Measurements from ENCODE around the gene NBDY. TPM values are rescaled to one million over a fixed set of nuclear protein-coding genes. Genes with fewer than 3 reads are reported as not detected.
A peak's percentile ranks its signal among the peaks of the same experiment; 100 is the strongest.

NBDY gene
- total and polyA plus RNA-seq, 11 donors, result 10.4 to 33.5 (median 26.2) TPM

GRCh38 chrX:56790778-56791177 lies 61.7 kb downstream of the NBDY start:
- Histone ChIP-seq H3K4me1 (peaks cover 0 to 21% (median 0%) of the 10 kb centered on the region in 12 donors), H3K9me3 (no peaks in the 10 kb centered on the region), H3K27ac (peak overlapping the region in 1 of 12 donors; percentile 23), H3K27me3 (no peaks in the 10 kb centered on the region), H3K36me3 (peaks cover 0 to 3% (median 0%) of the 10 kb centered on the region in 9 donors), H3K4me3 (no peak overlapping the region)
- no peak for ATAC-seq
- WGBS, 4 donors, result 84 to 98% (median 95%) methylated on average over 7 of the region's 7 CpGs
- no peak for TF ChIP-seq CTCF (IDR thresholded peaks at IDR 0.05)
- intact Hi-C loops (cut with DNase I), result loop anchor here in 1 of 10 donors (10.0 kb wide), 1 partner anchor 664 kb away; no protein-coding TSS in a partner anchor
- DNase-seq, result no peak

GRCh38 chrX:56791456-56791855 lies 62.4 kb downstream of the NBDY start:
- DNase-seq (no peak), ATAC-seq (no peak)
- H3K27me3 ChIP-seq, result no peaks in the 10 kb centered on the region
- 66 to 86% (median 75%) methylated on average over 3 of the region's 3 CpGs for WGBS, 4 donors
- H3K27ac ChIP-seq, result peak overlapping the region in 1 of 12 donors; percentile 23
- TF ChIP-seq CTCF (IDR thresholded peaks at IDR 0.05), result no peak
- TF ChIP-seq POLR2A (IDR thresholded peaks at IDR 0.05), result no peak
- no peak overlapping the region for H3K4me3 ChIP-seq
- no peaks in the 10 kb centered on the region for H3K9me3 ChIP-seq
- peaks cover 0 to 3% (median 0%) of the 10 kb centered on the region in 9 donors for H3K36me3 ChIP-seq
- intact Hi-C loops (cut with DNase I), result loop anchor here in 1 of 10 donors (10.0 kb wide), 1 partner anchor 663 kb away; no protein-coding TSS in a partner anchor
- peaks cover 0 to 21% (median 0%) of the 10 kb centered on the region in 12 donors for H3K4me1 ChIP-seq

- H3K36me3 ChIP-seq, result peaks cover 0 to under 1% (median 0%) of the 10 kb centered on the region in 9 donors
- TF ChIP-seq POLR2A (IDR thresholded peaks at IDR 0.05), result no peak
- TF ChIP-seq CTCF (IDR thresholded peaks at IDR 0.05), result no peak
- intact Hi-C loops (cut with DNase I), result loop anchor here in 1 of 10 donors (10.0 kb wide), 1 partner anchor 662 kb away; no protein-coding TSS in a partner anchor
- peak overlapping the region in 1 of 12 donors; percentile 13 for H3K27ac ChIP-seq
- H3K9me3 ChIP-seq, result no peaks in the 10 kb centered on the region
- ATAC-seq, result no peak
- H3K4me1 ChIP-seq, result peaks cover 0 to 21% (median 0%) of the 10 kb centered on the region in 12 donors
- WGBS, 4 donors, result 81 to 95% (median 83%) methylated on average over 7 to 8 of the region's 8 CpGs
- H3K27me3 ChIP-seq, result no peaks in the 10 kb centered on the region
- DNase-seq, result no peak
- H3K4me3 ChIP-seq, result no peak overlapping the region
Measured at GRCh38 chrX:56792270-56793111, 63.4 kb downstream of the NBDY start.

GRCh38 chrX:56793112-56793430 lies 64.0 kb downstream of the NBDY start:
- ATAC-seq, result no peak
- H3K27ac ChIP-seq, result no peak overlapping the region
- H3K4me3 ChIP-seq, result no peak overlapping the region
- H3K9me3 ChIP-seq, result no peaks in the 10 kb centered on the region
- 83 to 100% (median 95%) methylated on average over 1 of the region's 1 CpG for WGBS, 4 donors
- H3K4me1 ChIP-seq, result peaks cover 0 to 24% (median under 1%) of the 10 kb centered on the region in 12 donors
- no peak for DNase-seq
- no peaks in the 10 kb centered on the region for H3K36me3 ChIP-seq
- no peaks in the 10 kb centered on the region for H3K27me3 ChIP-seq
- intact Hi-C loops (cut with DNase I), result loop anchor here in 1 of 10 donors (10.0 kb wide), 1 partner anchor 662 kb away; no protein-coding TSS in a partner anchor
- TF ChIP-seq POLR2A (IDR thresholded peaks at IDR 0.05), result no peak
